DND-41 (cell line): Measurements from ENCODE around the gene YWHAQ.

ENCODE experiments used
- CTCF ChIP-seq: IDR thresholded peaks from 2 replicates; pipeline ENCODE4 v1.5.1; 2012; ENCODE audit warnings: borderline replicate concordance, low read length, moderate library complexity, mild to moderate bottlenecking; ENCODE audit not compliant: poor library complexity, severe bottlenecking; ENCODE audit errors: extremely low read depth
- EZH2 ChIP-seq: IDR thresholded peaks from 3 replicates; pipeline ENCODE4 v1.6.1; 2012; ENCODE audit warnings: borderline replicate concordance, low read depth, mild to moderate bottlenecking, moderate library complexity, low read length, inconsistent platforms; ENCODE audit not compliant: severe bottlenecking

DNA sequence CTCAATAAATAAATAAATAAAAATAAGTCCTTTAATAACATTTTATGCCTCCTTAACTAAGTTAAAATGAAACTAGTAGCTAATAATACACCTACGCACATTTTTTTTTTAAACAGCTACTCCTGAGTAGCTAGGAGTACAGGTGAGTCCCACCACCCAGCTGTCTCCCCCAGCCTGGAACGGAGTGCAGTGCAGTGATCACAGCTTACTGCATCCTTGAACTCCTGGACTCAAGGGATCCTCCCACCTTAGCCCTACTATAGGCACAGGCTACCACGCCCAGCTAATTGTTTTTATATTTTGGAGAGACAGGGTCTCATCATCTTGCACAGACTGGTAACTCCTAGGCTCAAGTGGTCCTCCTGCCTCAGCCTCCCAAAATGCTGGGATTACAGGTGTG is 28.4 kb downstream of the YWHAQ start:
- no peak for TF ChIP-seq CTCF
- TF ChIP-seq EZH2 = no peak
